Measurements from ENCODE around the gene CFAP97.

DNA sequence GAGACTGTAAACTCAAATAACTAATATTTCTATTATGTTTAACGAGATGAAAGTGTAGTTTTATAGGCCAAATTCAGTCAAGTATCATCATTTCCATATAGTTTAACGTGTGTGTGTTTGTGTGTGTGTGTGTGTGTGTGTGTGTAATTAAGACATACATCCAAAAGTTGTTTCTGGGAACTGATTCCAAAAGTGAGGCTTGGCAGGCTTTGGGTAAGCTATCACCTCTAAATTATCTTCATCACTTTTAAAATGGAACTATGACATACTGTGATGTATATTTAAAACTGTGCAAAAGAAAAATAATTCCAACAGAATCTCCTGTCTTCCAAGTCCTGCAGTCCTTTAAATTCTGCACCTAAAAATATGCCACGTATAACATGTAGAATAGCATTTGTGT lies 79.8 kb downstream of the CFAP97 start:
- TF ChIP-seq GABPA (IDR thresholded peaks at IDR 0.05; ENCODE audit: low read depth) (no peak), POLR2AphosphoS5 (IDR thresholded peaks at IDR 0.05; ENCODE audit: low read depth) (no peak)
- TF ChIP-seq, protein P1, sequence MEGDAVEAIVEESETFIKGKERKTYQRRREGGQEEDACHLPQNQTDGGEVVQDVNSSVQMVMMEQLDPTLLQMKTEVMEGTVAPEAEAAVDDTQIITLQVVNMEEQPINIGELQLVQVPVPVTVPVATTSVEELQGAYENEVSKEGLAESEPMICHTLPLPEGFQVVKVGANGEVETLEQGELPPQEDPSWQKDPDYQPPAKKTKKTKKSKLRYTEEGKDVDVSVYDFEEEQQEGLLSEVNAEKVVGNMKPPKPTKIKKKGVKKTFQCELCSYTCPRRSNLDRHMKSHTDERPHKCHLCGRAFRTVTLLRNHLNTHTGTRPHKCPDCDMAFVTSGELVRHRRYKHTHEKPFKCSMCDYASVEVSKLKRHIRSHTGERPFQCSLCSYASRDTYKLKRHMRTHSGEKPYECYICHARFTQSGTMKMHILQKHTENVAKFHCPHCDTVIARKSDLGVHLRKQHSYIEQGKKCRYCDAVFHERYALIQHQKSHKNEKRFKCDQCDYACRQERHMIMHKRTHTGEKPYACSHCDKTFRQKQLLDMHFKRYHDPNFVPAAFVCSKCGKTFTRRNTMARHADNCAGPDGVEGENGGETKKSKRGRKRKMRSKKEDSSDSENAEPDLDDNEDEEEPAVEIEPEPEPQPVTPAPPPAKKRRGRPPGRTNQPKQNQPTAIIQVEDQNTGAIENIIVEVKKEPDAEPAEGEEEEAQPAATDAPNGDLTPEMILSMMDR (IDR thresholded peaks at IDR 0.05; ENCODE audit: insufficient read depth, low read length): no peak

All from HL-60 (cell line).